ENCODE results near the gene LCP2.

LCP2 gene

DNA sequence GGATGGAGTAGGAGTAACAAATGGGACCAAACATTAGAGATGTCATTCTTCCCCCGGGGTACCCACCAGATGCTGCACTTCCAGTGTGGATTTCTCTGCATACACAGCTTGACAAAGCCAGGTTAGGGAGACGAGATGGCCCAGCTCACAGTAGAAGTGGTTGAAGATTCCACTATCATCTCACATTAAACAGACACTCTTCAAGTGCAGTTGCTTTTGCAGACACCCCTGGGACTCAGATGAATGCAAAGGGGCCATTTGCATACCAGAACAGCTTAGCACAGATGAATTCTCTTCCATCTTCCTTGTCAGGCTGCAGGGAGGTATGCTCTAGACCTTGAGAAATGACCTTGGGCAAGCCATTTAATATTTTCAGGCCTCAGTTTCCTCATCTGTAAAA, 77.4 kb downstream of the LCP2 start:
- no peak overlapping the region for H3K14ac ChIP-seq (ENCODE audit: low read length in 2 of 2)
- no peak overlapping the region for H3K4ac ChIP-seq (ENCODE audit: low read depth in 1 of 2, low read length in 2 of 2)
- no peak overlapping the region for H3K4me3 ChIP-seq (ENCODE audit: insufficient read depth in 1 of 2, low read depth in 1 of 2, low read length in 2 of 2)
- peak; percentile 66 for DNase-seq
- no peaks in the 10 kb centered on the region for H3K79me1 ChIP-seq (replicated peaks; ENCODE audit: low read length, poor library complexity, severe bottlenecking)
- no peak overlapping the region for H3K23ac ChIP-seq (ENCODE audit: low read length in 2 of 2)
- H2BK120ac ChIP-seq (ENCODE audit: low read depth, low read length): no peak overlapping the region
- 15% methylated on average over 2 of the region's 2 CpGs for WGBS
- no peaks in the 10 kb centered on the region for H3K36me3 ChIP-seq (ENCODE audit: control insufficient read depth in 1 of 2, insufficient read depth in 2 of 2, low read depth in 1 of 2, low read length in 2 of 2)
- peak overlapping the region; percentile 7 for H4K8ac ChIP-seq (ENCODE audit: low read length)
- H3K18ac ChIP-seq (ENCODE audit: low read depth in 1 of 2, low read length in 2 of 2): peak overlapping the region; percentile 1 to 30
- no peak overlapping the region for H4K91ac ChIP-seq (ENCODE audit: low read length)
- no peak overlapping the region for H3K9ac ChIP-seq (ENCODE audit: low read length)
- no peak overlapping the region for H3K27ac ChIP-seq (ENCODE audit: low read length, poor library complexity, severe bottlenecking)
- H3K4me2 ChIP-seq (ENCODE audit: low read length, poor library complexity, severe bottlenecking): no peak overlapping the region
- H3K27me3 ChIP-seq (ENCODE audit: control insufficient read depth in 1 of 2, insufficient read depth in 1 of 2, low read length in 2 of 2): no peaks in the 10 kb centered on the region
- no peak overlapping the region for H2BK12ac ChIP-seq (ENCODE audit: low read length in 2 of 2)
- H2AFZ ChIP-seq (ENCODE audit: low read depth, low read length): no peak overlapping the region
- no peak overlapping the region for H2BK5ac ChIP-seq (ENCODE audit: low read depth, low read length, poor library complexity, severe bottlenecking)
- no peaks in the 10 kb centered on the region for H3K9me3 ChIP-seq (ENCODE audit: control insufficient read depth, low read length)
- H2BK15ac ChIP-seq (ENCODE audit: low read depth, poor library complexity, severe bottlenecking): no peak overlapping the region
- peaks cover 4% of the 10 kb centered on the region for H3K4me1 ChIP-seq (ENCODE audit: control insufficient read depth, insufficient read depth, low read depth, low read length)
- H2AK5ac ChIP-seq (ENCODE audit: low read length, severe bottlenecking): no peak overlapping the region

DNA sequence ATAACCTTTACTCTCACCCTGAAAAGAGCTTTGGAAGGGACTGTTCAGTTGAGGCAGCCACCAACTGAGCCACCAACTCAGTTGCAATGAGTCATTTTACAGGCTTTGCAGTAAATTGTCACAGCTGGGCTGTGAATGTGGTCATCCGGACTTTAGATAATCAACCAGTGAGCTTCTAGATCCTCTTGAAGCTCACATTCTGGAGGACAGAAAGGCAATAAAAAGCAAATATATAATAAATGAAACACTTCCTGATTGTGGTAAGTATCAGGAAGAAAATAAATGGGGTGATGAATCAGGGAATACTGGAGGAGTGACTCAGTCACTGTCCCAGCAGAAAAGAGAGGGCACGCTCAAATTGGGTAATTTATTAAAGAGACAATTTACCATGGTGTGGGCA, 78.0 kb downstream of the LCP2 start:
- DNase-seq: peak; percentile 86

GRCh38 chr5:170218726-170219125, 78.9 kb downstream of the LCP2 start:
- 73% methylated on average over 1 of the region's 1 CpG for WGBS
- H4K91ac ChIP-seq (ENCODE audit: low read length): peak overlapping the region; percentile 86
- no peak overlapping the region for H2BK15ac ChIP-seq (ENCODE audit: low read depth, poor library complexity, severe bottlenecking)
- no peak overlapping the region for H4K8ac ChIP-seq (ENCODE audit: low read length)
- no peak overlapping the region for H3K4me3 ChIP-seq (ENCODE audit: insufficient read depth in 1 of 2, low read depth in 1 of 2, low read length in 2 of 2)
- no peaks in the 10 kb centered on the region for H3K9me3 ChIP-seq (ENCODE audit: control insufficient read depth, low read length)
- no peaks in the 10 kb centered on the region for H3K36me3 ChIP-seq (ENCODE audit: control insufficient read depth in 1 of 2, insufficient read depth in 2 of 2, low read depth in 1 of 2, low read length in 2 of 2)
- H3K9ac ChIP-seq (ENCODE audit: low read length): no peak overlapping the region
- H3K4me2 ChIP-seq (ENCODE audit: low read length, poor library complexity, severe bottlenecking): no peak overlapping the region
- no peak overlapping the region for H2BK5ac ChIP-seq (ENCODE audit: low read depth, low read length, poor library complexity, severe bottlenecking)
- H3K23ac ChIP-seq (ENCODE audit: low read length in 2 of 2): no peak overlapping the region
- H2BK120ac ChIP-seq (ENCODE audit: low read depth, low read length): no peak overlapping the region
- H3K14ac ChIP-seq (ENCODE audit: low read length in 2 of 2): peak overlapping the region in 1 of 2 experiments; percentile 53
- H3K4ac ChIP-seq (ENCODE audit: low read depth in 1 of 2, low read length in 2 of 2): no peak overlapping the region
- peak overlapping the region; percentile 46 to 83 for H3K18ac ChIP-seq (ENCODE audit: low read depth in 1 of 2, low read length in 2 of 2)
- H3K27me3 ChIP-seq (ENCODE audit: control insufficient read depth in 1 of 2, insufficient read depth in 1 of 2, low read length in 2 of 2): no peaks in the 10 kb centered on the region
- no peaks in the 10 kb centered on the region for H3K79me1 ChIP-seq (replicated peaks; ENCODE audit: low read length, poor library complexity, severe bottlenecking)
- peaks cover 4% of the 10 kb centered on the region for H3K4me1 ChIP-seq (ENCODE audit: control insufficient read depth, insufficient read depth, low read depth, low read length)
- no peak overlapping the region for H2AK5ac ChIP-seq (ENCODE audit: low read length, severe bottlenecking)
- H2BK12ac ChIP-seq (ENCODE audit: low read length in 2 of 2): peak overlapping the region; percentile 12 to 97
- no peak for DNase-seq
- H2AFZ ChIP-seq (ENCODE audit: low read depth, low read length): no peak overlapping the region
- no peak overlapping the region for H3K27ac ChIP-seq (ENCODE audit: low read length, poor library complexity, severe bottlenecking)

More for the DNA sequence above, 78.0 kb downstream of the LCP2 start:
- H3K36me3 ChIP-seq (ENCODE audit: control insufficient read depth in 1 of 2, insufficient read depth in 2 of 2, low read depth in 1 of 2, low read length in 2 of 2): no peaks in the 10 kb centered on the region
- no peaks in the 10 kb centered on the region for H3K27me3 ChIP-seq (ENCODE audit: control insufficient read depth in 1 of 2, insufficient read depth in 1 of 2, low read length in 2 of 2)
- H2BK5ac ChIP-seq (ENCODE audit: low read depth, low read length, poor library complexity, severe bottlenecking): no peak overlapping the region
- no peaks in the 10 kb centered on the region for H3K79me1 ChIP-seq (replicated peaks; ENCODE audit: low read length, poor library complexity, severe bottlenecking)
- H3K27ac ChIP-seq (ENCODE audit: low read length, poor library complexity, severe bottlenecking): peak overlapping the region; percentile 58
- H3K23ac ChIP-seq (ENCODE audit: low read length in 2 of 2): no peak overlapping the region
- H3K14ac ChIP-seq (ENCODE audit: low read length in 2 of 2): no peak overlapping the region
- H3K9ac ChIP-seq (ENCODE audit: low read length): peak overlapping the region; percentile 30
- no peak overlapping the region for H2AFZ ChIP-seq (ENCODE audit: low read depth, low read length)
- no peak overlapping the region for H4K8ac ChIP-seq (ENCODE audit: low read length)
- no peak overlapping the region for H2AK5ac ChIP-seq (ENCODE audit: low read length, severe bottlenecking)
- no peak overlapping the region for H2BK120ac ChIP-seq (ENCODE audit: low read depth, low read length)
- H3K18ac ChIP-seq (ENCODE audit: low read depth in 1 of 2, low read length in 2 of 2): no peak overlapping the region
- H3K4ac ChIP-seq (ENCODE audit: low read depth in 1 of 2, low read length in 2 of 2): no peak overlapping the region
- no peak overlapping the region for H4K91ac ChIP-seq (ENCODE audit: low read length)
- H2BK12ac ChIP-seq (ENCODE audit: low read length in 2 of 2): no peak overlapping the region
- 0% methylated on average over 1 of the region's 2 CpGs for WGBS
- H3K4me1 ChIP-seq (ENCODE audit: control insufficient read depth, insufficient read depth, low read depth, low read length): peaks cover 4% of the 10 kb centered on the region
- no peak overlapping the region for H3K4me2 ChIP-seq (ENCODE audit: low read length, poor library complexity, severe bottlenecking)
- no peak overlapping the region for H2BK15ac ChIP-seq (ENCODE audit: low read depth, poor library complexity, severe bottlenecking)
- H3K9me3 ChIP-seq (ENCODE audit: control insufficient read depth, low read length): no peaks in the 10 kb centered on the region
- H3K4me3 ChIP-seq (ENCODE audit: insufficient read depth in 1 of 2, low read depth in 1 of 2, low read length in 2 of 2): no peak overlapping the region

DNA sequence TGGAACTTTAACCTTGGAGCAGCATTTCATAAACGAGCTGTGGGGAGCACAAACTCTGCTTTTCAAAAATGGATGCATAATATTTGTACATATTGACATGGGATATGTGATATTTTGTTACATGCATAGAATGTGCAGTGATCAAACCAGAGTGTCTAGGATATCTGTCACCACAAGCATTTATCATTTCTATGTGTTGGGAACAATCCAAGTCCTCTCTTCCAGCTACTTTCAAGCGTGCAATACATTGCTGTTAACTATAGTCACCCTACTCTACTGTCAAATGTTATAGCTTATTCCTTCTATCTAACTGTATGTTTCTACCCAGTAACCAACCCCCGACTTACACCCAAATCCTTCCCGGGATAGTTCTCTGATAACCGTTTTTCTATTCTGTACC, 79.7 kb downstream of the LCP2 start:
- Histone ChIP-seq H3K27me3 (ENCODE audit: control insufficient read depth in 1 of 2, insufficient read depth in 1 of 2, low read length in 2 of 2) (no peaks in the 10 kb centered on the region), H2AK5ac (ENCODE audit: low read length, severe bottlenecking) (no peak overlapping the region), H3K4me2 (ENCODE audit: low read length, poor library complexity, severe bottlenecking) (no peak overlapping the region), H2BK5ac (ENCODE audit: low read depth, low read length, poor library complexity, severe bottlenecking) (no peak overlapping the region), H4K8ac (ENCODE audit: low read length) (no peak overlapping the region), H3K9me3 (ENCODE audit: control insufficient read depth, low read length) (no peaks in the 10 kb centered on the region), H3K4me1 (ENCODE audit: control insufficient read depth, insufficient read depth, low read depth, low read length) (peaks cover 4% of the 10 kb centered on the region), H3K18ac (ENCODE audit: low read depth in 1 of 2, low read length in 2 of 2) (no peak overlapping the region), H2AFZ (ENCODE audit: low read depth, low read length) (no peak overlapping the region), H3K9ac (ENCODE audit: low read length) (no peak overlapping the region), H4K91ac (ENCODE audit: low read length) (no peak overlapping the region), H2BK15ac (ENCODE audit: low read depth, poor library complexity, severe bottlenecking) (no peak overlapping the region), H3K4ac (ENCODE audit: low read depth in 1 of 2, low read length in 2 of 2) (no peak overlapping the region), H3K23ac (ENCODE audit: low read length in 2 of 2) (no peak overlapping the region), H3K36me3 (ENCODE audit: control insufficient read depth in 1 of 2, insufficient read depth in 2 of 2, low read depth in 1 of 2, low read length in 2 of 2) (no peaks in the 10 kb centered on the region), H2BK12ac (ENCODE audit: low read length in 2 of 2) (no peak overlapping the region), H3K79me1 (replicated peaks; ENCODE audit: low read length, poor library complexity, severe bottlenecking) (no peaks in the 10 kb centered on the region), H3K27ac (ENCODE audit: low read length, poor library complexity, severe bottlenecking) (no peak overlapping the region), H2BK120ac (ENCODE audit: low read depth, low read length) (no peak overlapping the region), H3K4me3 (ENCODE audit: insufficient read depth in 1 of 2, low read depth in 1 of 2, low read length in 2 of 2) (no peak overlapping the region), H3K14ac (ENCODE audit: low read length in 2 of 2) (no peak overlapping the region)
- WGBS: 99% methylated on average over 5 of the region's 5 CpGs
- DNase-seq: no peak

Data from mesenchymal stem cell (in vitro differentiated cells and primary cell).